K562 (cell line): ENCODE data around the gene PLCB3. TPM values are rescaled to one million over a fixed set of nuclear protein-coding genes. Genes with fewer than 3 reads are reported as not detected.

Experiments used
- CEBPZ ChIP-seq: fragments of 150-350 bp; IDR thresholded peaks from 2 replicates; pipeline ENCODE4 v1.6.1; 2014; ENCODE audit warnings: low read depth, mild to moderate bottlenecking, low read length, borderline replicate concordance
- DPF2 ChIP-seq: fragments of 450-650 bp; IDR thresholded peaks from 2 replicates; pipeline ENCODE4 v1.6.1; 2016
- ELF1 ChIP-seq: fragments of 200-800 bp; sonication (Bioruptor generic); IDR thresholded peaks from 2 replicates; pipeline ENCODE4 v1.6.1; 2016; ENCODE audit warnings: missing genetic modification characterization, missing compliant biosample characterization
- FOXJ3 ChIP-seq: sonication (generic); formaldehyde crosslinking; IDR thresholded peaks from 2 replicates; pipeline ENCODE4 v1.4.0; 2020; ENCODE audit warnings: mild to moderate bottlenecking, missing genetic modification reagents
- HINFP ChIP-seq: fragments of 450-650 bp; conservative IDR thresholded peaks from 2 replicates; pipeline ENCODE4 v1.6.1; 2016; ENCODE audit warnings: missing genetic modification characterization, low read depth, mild to moderate bottlenecking, control low read depth, missing compliant biosample characterization
- NCOA2 ChIP-seq, 2 experiments: fragments of 450-650 bp; IDR thresholded peaks; 2 replicates each; pipeline ENCODE4 v1.6.1; 2018; ENCODE audit warnings: mild to moderate bottlenecking in 2 of 2, moderate library complexity in 1 of 2; ENCODE audit not compliant: partially characterized antibody in 2 of 2
- NCOR1 ChIP-seq: fragments of 450-650 bp; IDR thresholded peaks from 2 replicates; pipeline ENCODE4 v1.6.1; 2016; ENCODE audit warnings: mild to moderate bottlenecking, moderate library complexity
- NFRKB ChIP-seq: fragments of 450-650 bp; IDR thresholded peaks from 2 replicates; pipeline ENCODE4 v1.6.1; 2016; ENCODE audit warnings: low read depth
- PHF21A ChIP-seq: fragments of 450-650 bp; IDR thresholded peaks from 2 replicates; pipeline ENCODE4 v1.6.1; 2017; ENCODE audit warnings: low read depth, borderline replicate concordance
- POLR2H ChIP-seq: IDR thresholded peaks from 2 replicates; pipeline ENCODE4 v1.6.1; 2016; ENCODE audit warnings: missing genetic modification characterization, low read depth, mild to moderate bottlenecking, control low read depth, missing compliant biosample characterization, moderate library complexity
- XRCC4 ChIP-seq: IDR thresholded peaks from one replicate; pipeline ENCODE4 v1.6.1; 2011; ENCODE audit not compliant: insufficient read depth, insufficient read length; ENCODE audit errors: extremely low read depth
- ZBTB11 ChIP-seq, 3 experiments: fragments of 200-800 bp in 1 of 3; fragments of 250-450 bp in 1 of 3; fragments of 450-650 bp in 1 of 3; sonication (Bioruptor Pico) in 1 of 3; sonication (Bioruptor generic) in 1 of 3; formaldehyde crosslinking in 1 of 3; IDR thresholded peaks; 2 replicates each; pipeline versions ENCODE4 v1.6.1 to v1.8.0; 2016 to 2022; ENCODE audit warnings: mild to moderate bottlenecking in 2 of 3, missing genetic modification characterization in 2 of 3, missing compliant biosample characterization in 1 of 3, moderate library complexity in 1 of 3
- ZNF175 ChIP-seq: fragments of 200-800 bp; sonication (Bioruptor generic); IDR thresholded peaks from 2 replicates; pipeline ENCODE4 v1.6.1; 2016; ENCODE audit warnings: low read depth, mild to moderate bottlenecking, missing genetic modification characterization, missing compliant biosample characterization
- ZNF444 ChIP-seq: fragments of 250-450 bp; sonication (Bioruptor Pico); IDR thresholded peaks from 2 replicates; pipeline ENCODE4 v1.4.0; 2020; ENCODE audit warnings: mild to moderate bottlenecking, moderate library complexity
- ZNF511 ChIP-seq: sonication (generic); formaldehyde crosslinking; IDR thresholded peaks from 2 replicates; pipeline ENCODE4 v1.8.0; 2022; ENCODE audit warnings: mild to moderate bottlenecking, missing genetic modification reagents
- ZNF589 ChIP-seq: fragments of 200-800 bp; sonication (Bioruptor generic); IDR thresholded peaks from 2 replicates; pipeline ENCODE4 v1.6.1; 2016; ENCODE audit warnings: low read depth, missing genetic modification characterization, missing compliant biosample characterization
- ZNF76 ChIP-seq: fragments of 250-450 bp; sonication (Bioruptor Pico); IDR thresholded peaks from 2 replicates; pipeline ENCODE4 v1.4.0; 2020; ENCODE audit warnings: mild to moderate bottlenecking, moderate library complexity, borderline replicate concordance
- ZZZ3 ChIP-seq: fragments of 450-650 bp; IDR thresholded peaks from 2 replicates; pipeline ENCODE4 v1.6.1; 2016; ENCODE audit warnings: antibody characterized with exemption, mild to moderate bottlenecking, moderate library complexity
- polyA plus RNA-seq, 8 experiments: library from polyadenylated mRNA; depleted of rRNA in 4 of 8; stranded (reverse) in 5 of 8; unstranded in 3 of 8; fragments of >200 nt; fragmentation: Nextera tagmentation in 2 of 8; fragmentation: Illumina TruSeq in 1 of 8; extraction: Ambion mirVana in 2 of 8; extraction: Trizol in 1 of 8; gene quantifications; 2 replicates each; pipeline versions ENCODE4 v1.2.1 to v1.2.3, GENCODE V29; 2011 to 2014; ENCODE audit warnings: inconsistent platforms in 1 of 8, missing spikeins in 1 of 8
- total RNA-seq, 7 experiments: library from RNA; depleted of rRNA in 6 of 7; stranded (reverse); fragments of >200 nt in 6 of 7; fragmentation: Illumina TruSeq in 2 of 7; extraction: Trizol in 2 of 7; gene quantifications; 2 replicates each; pipeline versions ENCODE4 v1.2.1 to v1.2.3, GENCODE V29; 2011 to 2021; ENCODE audit warnings: low replicate concordance in 1 of 7

Gene PLCB3
- total and polyA plus RNA-seq, 9 of the 15 experiments (the other 6 are each of a cell fraction or from before 2014, with no cell fraction given): 0.31 to 44.8 (median 14.6) TPM

GRCh38 chr11:64246871-64247728 lies 4.2 kb upstream of the PLCB3 start, which contains the start of gene PPP1R14B (continued):
- no peak for TF ChIP-seq PHF21A
- TF ChIP-seq CEBPZ: no peak
- no peak for TF ChIP-seq POLR2H (tag)
- peak; percentile 60 for TF ChIP-seq DPF2
- no peak; the same call in 1 of the 2 replicates for TF ChIP-seq NCOR1
- no peak for TF ChIP-seq ZNF76
- 0 out of 2 replicates have a peak, but pooled peaks have one; percentile 19 for TF ChIP-seq ZNF589
- no peak for TF ChIP-seq HINFP (tag)
- TF ChIP-seq XRCC4: no peak
- peak; percentile 84 for TF ChIP-seq NFRKB
- TF ChIP-seq ZNF175 (CRISPR knock-in tag): no peak
- no peak for TF ChIP-seq ZZZ3
- peak in 2 of 3 experiments; percentile 73 to 95; a peak in 5 of 6 replicates for TF ChIP-seq ZBTB11 (CRISPR knock-in tag; IDR thresholded peaks at IDR 0.05)
- TF ChIP-seq ZNF511 (CRISPR knock-in tag): no peak; the same call in 1 of the 2 replicates
- TF ChIP-seq ZNF444: no peak
- no peak for TF ChIP-seq FOXJ3 (CRISPR knock-in tag)
- TF ChIP-seq NCOA2 (IDR thresholded peaks at IDR 0.05; ENCODE audit: partially characterized antibody in 2 of 2): no peak
- no peak; the same call in 1 of the 2 replicates for TF ChIP-seq ELF1 (tag)
